ENCODE results near the gene UCHL5.

DNA sequence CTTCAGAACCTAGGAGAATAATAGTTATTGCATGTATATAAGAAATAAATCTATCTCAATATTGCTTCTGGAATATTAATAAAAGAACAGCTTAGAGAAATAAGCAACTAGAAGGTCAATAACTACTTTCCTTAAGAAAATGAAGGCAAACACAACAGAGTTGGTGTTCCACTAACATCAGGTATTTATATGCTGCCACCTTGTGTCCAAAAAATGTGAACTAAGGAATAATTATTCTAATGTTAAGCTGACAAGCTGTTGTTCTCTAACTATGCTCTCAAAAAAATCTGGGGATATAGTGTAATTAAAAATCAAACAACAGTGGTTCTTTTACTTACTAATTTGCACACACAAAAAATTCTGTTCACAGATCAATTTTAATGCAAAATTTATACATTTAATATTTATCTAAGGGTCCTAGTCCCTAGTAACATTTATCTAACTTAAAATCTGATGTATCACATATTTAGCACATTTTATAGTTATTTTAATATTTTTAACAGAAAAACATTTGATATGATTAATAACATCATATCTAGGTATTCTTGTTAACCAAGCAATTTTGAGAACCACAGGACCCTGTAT is 39.6 kb downstream of the UCHL5 start:
- TF ChIP-seq, protein P1, sequence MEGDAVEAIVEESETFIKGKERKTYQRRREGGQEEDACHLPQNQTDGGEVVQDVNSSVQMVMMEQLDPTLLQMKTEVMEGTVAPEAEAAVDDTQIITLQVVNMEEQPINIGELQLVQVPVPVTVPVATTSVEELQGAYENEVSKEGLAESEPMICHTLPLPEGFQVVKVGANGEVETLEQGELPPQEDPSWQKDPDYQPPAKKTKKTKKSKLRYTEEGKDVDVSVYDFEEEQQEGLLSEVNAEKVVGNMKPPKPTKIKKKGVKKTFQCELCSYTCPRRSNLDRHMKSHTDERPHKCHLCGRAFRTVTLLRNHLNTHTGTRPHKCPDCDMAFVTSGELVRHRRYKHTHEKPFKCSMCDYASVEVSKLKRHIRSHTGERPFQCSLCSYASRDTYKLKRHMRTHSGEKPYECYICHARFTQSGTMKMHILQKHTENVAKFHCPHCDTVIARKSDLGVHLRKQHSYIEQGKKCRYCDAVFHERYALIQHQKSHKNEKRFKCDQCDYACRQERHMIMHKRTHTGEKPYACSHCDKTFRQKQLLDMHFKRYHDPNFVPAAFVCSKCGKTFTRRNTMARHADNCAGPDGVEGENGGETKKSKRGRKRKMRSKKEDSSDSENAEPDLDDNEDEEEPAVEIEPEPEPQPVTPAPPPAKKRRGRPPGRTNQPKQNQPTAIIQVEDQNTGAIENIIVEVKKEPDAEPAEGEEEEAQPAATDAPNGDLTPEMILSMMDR (IDR thresholded peaks at IDR 0.05), result peak; percentile 17 to 61 (median 49)
- TF ChIP-seq POLR2A (IDR thresholded peaks at IDR 0.05), result no peak
